GM12892 (cell line): Measurements from ENCODE around the gene CEP55.

ENCODE experiments used
- POLR2A ChIP-seq: IDR thresholded peaks from 2 replicates; pipeline ENCODE4 v1.6.1; 2011; ENCODE audit warnings: low read depth, low read length, control low read depth
- POLR2AphosphoS5 ChIP-seq: IDR thresholded peaks from 2 replicates; pipeline ENCODE4 v1.6.1; 2011; ENCODE audit warnings: low read depth, low read length, control low read depth
- TAF1 ChIP-seq: IDR thresholded peaks from 2 replicates; pipeline ENCODE4 v1.6.1; 2011; ENCODE audit warnings: low read depth, mild to moderate bottlenecking, control low read depth, low read length, borderline replicate concordance

- TF ChIP-seq TAF1: no peak
- TF ChIP-seq POLR2A: no peak
- no peak for TF ChIP-seq POLR2AphosphoS5
Measured at GRCh38 chr10:93572606-93573005, 76.2 kb downstream of the CEP55 start.
